Body of pancreas (tissue), 4 donors: Measurements from ENCODE around the gene TMEM128.

Source experiments
- CTCF ChIP-seq, 7 experiments: fragments of 450-650 bp in 4 of 7; fragments of 200-600 bp in 3 of 7; sonication (generic) in 3 of 7; IDR thresholded peaks; one replicate each; pipeline ENCODE4 v1.5.1; 2016 to 2019; ENCODE audit warnings: antibody characterized with exemption in 7 of 7
- POLR2A ChIP-seq, 3 donors: fragments of 450-650 bp; IDR thresholded peaks; one replicate each; pipeline ENCODE4 v1.6.1; 2016; ENCODE audit warnings: antibody characterized with exemption in 3 of 3, mild to moderate bottlenecking in 2 of 3

- TF ChIP-seq CTCF (IDR thresholded peaks at IDR 0.05) (no peak), POLR2A (IDR thresholded peaks at IDR 0.05) (no peak)
Measured at GRCh38 chr4:4268776-4269175, 20.8 kb upstream of the TMEM128 start.
